Calu3 (cell line): Measurements from ENCODE around the gene MFSD1. TPM values are rescaled to one million over a fixed set of nuclear protein-coding genes. Genes with fewer than 3 reads are reported as not detected.

Experiments
- BruUV-seq: library from RNA; stranded (reverse); fragments of 400-500 nt; replicated peaks from 2 replicates; lab custom pipeline; 2021; lab: Mats Ljungman, UMichigan
- CTCF ChIA-PET: fragments of 300-600 bp; sonication (Branson Sonifier 250); formaldehyde crosslinking; loops from one replicate; lab custom pipeline; 2022; ENCODE audit warnings: antibody characterized with exemption; lab: Charles Lee
- DNase-seq: peaks from one replicate; pipeline ENCODE4 v3.0.0; 2022
- H3K27ac Mint-ChIP-seq: one replicate; pipeline ENCODE4 v1.8.0; 2022; ENCODE audit warnings: mixed read lengths; ENCODE audit not compliant: unreplicated experiment
- H3K27me3 Mint-ChIP-seq: one replicate; pipeline ENCODE4 v1.8.0; 2022; ENCODE audit warnings: mixed read lengths; ENCODE audit not compliant: unreplicated experiment
- H3K36me3 Mint-ChIP-seq: one replicate; pipeline ENCODE4 v1.8.0; 2022; ENCODE audit warnings: mild to moderate bottlenecking, moderate library complexity, mixed read lengths; ENCODE audit not compliant: insufficient read depth, unreplicated experiment
- H3K4me1 Mint-ChIP-seq: one replicate; pipeline ENCODE4 v1.8.0; 2022; ENCODE audit warnings: mild to moderate bottlenecking, low read depth, mixed read lengths; ENCODE audit not compliant: unreplicated experiment
- H3K4me3 Mint-ChIP-seq: one replicate; pipeline ENCODE4 v1.8.0; 2022; ENCODE audit warnings: mild to moderate bottlenecking, low read depth, moderate library complexity, mixed read lengths; ENCODE audit not compliant: unreplicated experiment
- H3K9me3 Mint-ChIP-seq: one replicate; pipeline ENCODE4 v1.8.0; 2022; ENCODE audit warnings: low read depth, mixed read lengths; ENCODE audit not compliant: unreplicated experiment
- intact Hi-C: fragments of 100-400 bp; cut with micrococcal nuclease; formaldehyde crosslinking; loops from one replicate; pipeline ENCODE4 v1.10.0; 2022; ENCODE audit not compliant: unreplicated experiment
- total RNA-seq: library from RNA; stranded (reverse); gene quantifications from 2 replicates; pipeline ENCODE4 v1.2.3, GENCODE V29; 2022
- TF ChIP-seq, protein P1 (sequence below): fragments of 200-600 bp; IDR thresholded peaks from one replicate; pipeline ENCODE4 v1.8.0; 2022; ENCODE audit warnings: antibody characterized with exemption; ENCODE audit not compliant: unreplicated experiment

MFSD1 gene
- total RNA-seq, 1 experiment from 2014 or later, result 95.8 TPM

DNA sequence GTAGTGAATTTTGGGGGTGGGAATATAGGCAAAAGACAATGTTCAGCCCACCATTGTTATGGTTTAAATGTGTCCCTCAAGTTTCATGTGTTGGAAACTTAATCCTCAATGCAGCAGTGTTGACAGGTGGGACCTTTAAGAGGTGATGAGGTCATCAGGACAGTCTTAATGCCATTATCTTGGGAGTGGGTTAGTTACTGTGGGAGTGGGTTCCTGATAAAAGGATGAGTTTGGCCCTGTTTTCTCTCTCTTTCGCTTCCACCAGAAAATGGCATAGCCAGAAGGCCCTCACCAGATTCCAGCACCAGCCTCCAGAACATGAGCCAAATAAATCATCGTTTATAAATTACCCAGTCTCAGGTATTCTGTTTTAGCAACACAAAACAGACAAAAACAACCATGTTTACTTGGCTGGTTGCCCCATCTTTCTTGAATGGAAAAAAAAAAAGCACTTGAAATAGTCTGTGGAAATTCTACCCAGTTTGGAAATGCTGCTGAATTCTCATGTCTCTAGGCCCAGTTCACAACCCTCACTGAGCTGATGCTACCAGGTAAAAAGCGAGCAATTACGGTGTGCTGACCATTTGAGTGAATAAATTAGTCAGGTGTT, 31.0 kb upstream of the MFSD1 start:
- peaks cover 12% of the 10 kb centered on the region for H3K9me3 Mint-ChIP-seq
- H3K36me3 Mint-ChIP-seq, result peaks cover 80% of the 10 kb centered on the region
- no peaks in the 10 kb centered on the region for H3K27me3 Mint-ChIP-seq
- peak overlapping the region; percentile 100 for H3K27ac Mint-ChIP-seq
- TF ChIP-seq, protein P1, sequence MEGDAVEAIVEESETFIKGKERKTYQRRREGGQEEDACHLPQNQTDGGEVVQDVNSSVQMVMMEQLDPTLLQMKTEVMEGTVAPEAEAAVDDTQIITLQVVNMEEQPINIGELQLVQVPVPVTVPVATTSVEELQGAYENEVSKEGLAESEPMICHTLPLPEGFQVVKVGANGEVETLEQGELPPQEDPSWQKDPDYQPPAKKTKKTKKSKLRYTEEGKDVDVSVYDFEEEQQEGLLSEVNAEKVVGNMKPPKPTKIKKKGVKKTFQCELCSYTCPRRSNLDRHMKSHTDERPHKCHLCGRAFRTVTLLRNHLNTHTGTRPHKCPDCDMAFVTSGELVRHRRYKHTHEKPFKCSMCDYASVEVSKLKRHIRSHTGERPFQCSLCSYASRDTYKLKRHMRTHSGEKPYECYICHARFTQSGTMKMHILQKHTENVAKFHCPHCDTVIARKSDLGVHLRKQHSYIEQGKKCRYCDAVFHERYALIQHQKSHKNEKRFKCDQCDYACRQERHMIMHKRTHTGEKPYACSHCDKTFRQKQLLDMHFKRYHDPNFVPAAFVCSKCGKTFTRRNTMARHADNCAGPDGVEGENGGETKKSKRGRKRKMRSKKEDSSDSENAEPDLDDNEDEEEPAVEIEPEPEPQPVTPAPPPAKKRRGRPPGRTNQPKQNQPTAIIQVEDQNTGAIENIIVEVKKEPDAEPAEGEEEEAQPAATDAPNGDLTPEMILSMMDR, result no peak
- intact Hi-C loops, result no loop called here
- no peak for DNase-seq
- CTCF ChIA-PET, result interaction anchor here (1.0 to 4.2 kb wide), 4 partner anchors 9 to 43 kb away, joined by 3 to 38 read pairs (median 8); no protein-coding TSS in a partner anchor
- H3K4me1 Mint-ChIP-seq, result peaks cover 96% of the 10 kb centered on the region
- H3K4me3 Mint-ChIP-seq, result peak overlapping the region; percentile 13
- BruUV-seq, result no TSS peak

DNA sequence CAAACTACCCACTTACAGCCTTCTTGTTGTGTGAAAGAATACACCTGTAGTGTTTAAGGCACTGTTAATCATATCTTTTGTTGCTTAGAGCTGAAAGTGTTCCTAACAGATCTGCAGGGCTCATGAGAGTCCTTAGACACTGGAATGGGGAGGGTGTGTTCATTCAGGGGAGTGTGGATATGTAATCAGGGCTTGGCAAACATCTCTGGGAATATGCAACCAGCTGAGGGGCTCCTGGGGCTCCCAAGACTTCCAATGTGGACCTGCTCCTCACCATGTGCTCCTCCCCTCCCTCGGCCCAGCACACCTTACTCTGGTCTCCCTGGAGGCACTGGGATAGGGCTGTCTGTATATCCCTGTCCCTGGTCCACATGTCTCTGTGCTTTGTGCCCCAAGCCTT, 30.3 kb upstream of the MFSD1 start:
- Mint-ChIP-seq H3K9me3 (peaks cover 10% of the 10 kb centered on the region), H3K4me3 (peak overlapping the region; percentile 48), H3K27ac (peak overlapping the region; percentile 100), H3K27me3 (no peaks in the 10 kb centered on the region), H3K4me1 (peaks cover 89% of the 10 kb centered on the region), H3K36me3 (peaks cover 80% of the 10 kb centered on the region)
- DNase-seq, result peak; percentile 78
- TF ChIP-seq, protein P1, result no peak
- no TSS peak for BruUV-seq
- intact Hi-C loops, result no loop called here
- CTCF ChIA-PET, result interaction anchor here (1.0 to 4.2 kb wide), 4 partner anchors 10 to 44 kb away, joined by 3 to 38 read pairs (median 8); no protein-coding TSS in a partner anchor

DNA sequence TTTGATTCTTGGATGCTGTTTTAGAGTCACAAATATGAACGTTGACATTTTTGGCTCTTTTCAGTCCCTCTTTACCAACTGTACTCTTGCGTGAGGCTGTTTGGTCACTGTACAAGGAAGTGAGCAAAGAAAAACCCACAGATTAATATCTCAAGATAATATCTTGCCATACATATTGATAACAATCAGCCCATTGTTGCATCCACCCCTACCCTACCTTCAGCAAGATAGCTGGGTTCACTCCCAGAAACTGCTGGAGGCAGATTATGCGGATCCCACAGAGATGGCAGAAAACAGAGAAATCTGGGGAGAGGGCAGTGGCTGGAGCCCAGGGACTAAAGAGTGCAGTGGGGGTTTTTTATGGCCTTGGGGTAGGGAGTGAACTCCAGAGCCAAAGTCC, 29.9 kb upstream of the MFSD1 start:
- H3K4me1 Mint-ChIP-seq, result peaks cover 85% of the 10 kb centered on the region
- CTCF ChIA-PET, result interaction anchor here (1.0 to 4.2 kb wide), 4 partner anchors 10 to 45 kb away, joined by 3 to 38 read pairs (median 8); no protein-coding TSS in a partner anchor
- H3K27me3 Mint-ChIP-seq, result no peaks in the 10 kb centered on the region
- H3K36me3 Mint-ChIP-seq, result peaks cover 79% of the 10 kb centered on the region
- peak; percentile 82 for DNase-seq
- H3K27ac Mint-ChIP-seq, result peak overlapping the region; percentile 100
- BruUV-seq, result no TSS peak
- TF ChIP-seq, protein P1, result no peak
- H3K9me3 Mint-ChIP-seq, result peaks cover 7% of the 10 kb centered on the region
- peak overlapping the region; percentile 48 for H3K4me3 Mint-ChIP-seq
- intact Hi-C loops, result no loop called here

DNA sequence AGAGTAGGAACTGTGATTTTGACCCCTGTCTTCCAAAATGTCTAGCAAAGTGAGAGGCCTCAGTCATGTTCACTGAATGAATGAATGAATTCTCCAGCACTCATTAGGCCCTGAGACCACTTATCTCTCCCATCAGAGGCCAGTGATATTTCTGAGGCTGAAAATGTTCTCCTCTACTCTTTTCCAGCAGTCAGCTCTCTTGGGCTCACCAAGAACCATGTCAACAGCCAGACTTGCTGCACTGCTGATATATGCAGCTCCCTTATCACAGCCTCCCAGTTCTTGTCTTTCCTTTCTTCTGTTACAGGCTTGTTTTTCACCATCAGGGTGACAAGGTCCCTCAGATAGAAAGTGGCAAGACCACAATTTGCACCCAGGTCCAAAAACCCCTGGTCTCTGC, 28.7 kb upstream of the MFSD1 start:
- peaks cover 7% of the 10 kb centered on the region for H3K9me3 Mint-ChIP-seq
- intact Hi-C loops, result no loop called here
- H3K36me3 Mint-ChIP-seq, result peaks cover 73% of the 10 kb centered on the region
- H3K4me3 Mint-ChIP-seq, result peak overlapping the region; percentile 48
- TF ChIP-seq, protein P1, result no peak
- CTCF ChIA-PET, result interaction anchor here (2.3 to 4.2 kb wide), 2 partner anchors 16 to 46 kb away, joined by 14 to 38 read pairs; no protein-coding TSS in a partner anchor
- no peaks in the 10 kb centered on the region for H3K27me3 Mint-ChIP-seq
- H3K27ac Mint-ChIP-seq, result peak overlapping the region; percentile 100
- no peak for DNase-seq
- peaks cover 84% of the 10 kb centered on the region for H3K4me1 Mint-ChIP-seq
- no TSS peak for BruUV-seq
